Transverse colon (tissue), 4 donors: ENCODE results near the gene REC8. TPM values are rescaled to one million over a fixed set of nuclear protein-coding genes. Genes with fewer than 3 reads are reported as not detected.

Experiments
- DNase-seq: peaks from one replicate; pipeline ENCODE4 v3.0.0-alpha.2; 2019
- H3K27ac ChIP-seq, 4 donors: fragments of 200-600 bp; sonication (generic); 2 replicates each; pipeline ENCODE4 v1.5.1; 2016 to 2018; ENCODE audit warnings: inconsistent platforms in 4 of 4
- H3K27me3 ChIP-seq: fragments of 200-600 bp; sonication (generic); 2 replicates; pipeline ENCODE4 v1.5.1; 2017; ENCODE audit warnings: inconsistent platforms
- H3K36me3 ChIP-seq, 4 donors: fragments of 200-600 bp; sonication (generic); 2 replicates each; pipeline ENCODE4 v1.5.1; 2017 to 2019; ENCODE audit warnings: inconsistent platforms in 4 of 4
- H3K4me1 ChIP-seq, 4 donors: fragments of 200-600 bp; sonication (generic); 2 replicates each; pipeline ENCODE4 v1.5.1; 2017 to 2020; ENCODE audit warnings: inconsistent platforms in 4 of 4
- H3K4me3 ChIP-seq, 4 donors: fragments of 200-600 bp; sonication (generic); 1 replicate in 1 of 4; 2 replicates in 3 of 4; pipeline versions ENCODE4 v1.5.1 to v1.6.1; 2017 to 2019; ENCODE audit warnings: inconsistent platforms in 4 of 4
- H3K9me3 ChIP-seq, 2 donors: fragments of 200-600 bp; sonication (generic); 2 replicates each; pipeline ENCODE4 v1.5.1; 2017 to 2019; ENCODE audit warnings: inconsistent platforms in 2 of 2
- CTCF ChIP-seq, 5 experiments: fragments of 200-600 bp in 3 of 5; fragments of 450-650 bp in 2 of 5; sonication (generic) in 3 of 5; IDR thresholded peaks; 1 replicate in 2 of 5; 2 replicates in 3 of 5; pipeline ENCODE4 v1.5.1; 2016 to 2017; ENCODE audit warnings: antibody characterized with exemption in 5 of 5, inconsistent platforms in 3 of 5, mild to moderate bottlenecking in 2 of 5, moderate library complexity in 1 of 5
- EP300 ChIP-seq: sonication (generic); formaldehyde crosslinking; IDR thresholded peaks from one replicate; pipeline ENCODE4 v1.6.1; 2017; ENCODE audit warnings: antibody characterized with exemption, low read depth
- POLR2A ChIP-seq: fragments of 450-650 bp; IDR thresholded peaks from one replicate; pipeline ENCODE4 v1.6.1; 2016; ENCODE audit warnings: antibody characterized with exemption, mild to moderate bottlenecking, moderate library complexity
- POLR2AphosphoS5 ChIP-seq, 3 donors: sonication (generic); formaldehyde crosslinking; IDR thresholded peaks; one replicate each; pipeline ENCODE4 v1.6.1; 2016; ENCODE audit warnings: antibody characterized with exemption in 3 of 3
- WGBS, 2 donors: methylation state at CpG; one replicate each; pipeline ENCODE4 v1.1.5; 2018; ENCODE audit warnings: low coverage in 1 of 2; 5-methylcytosine and 5-hydroxymethylcytosine counted together
- in situ Hi-C, 4 donors: fragments of 200-750 bp; cut with MboI; loops; one replicate each; pipeline versions ENCODE4 v1.15.0 to v1.15.1; 2017; ENCODE audit warnings: low sequenced_read_pairs in 3 of 4, low pct_ligation_motif_present in 1 of 4, low pct_unique_long_range_greater_than_20kb in 1 of 4
- intact Hi-C: fragments of 100-400 bp; cut with DNase I; formaldehyde crosslinking; loops from one replicate; pipeline ENCODE4 v1.15.1; 2023; ENCODE audit warnings: low total_unique reads
- total RNA-seq, 4 donors: library from RNA; depleted of rRNA; stranded (reverse); fragments of >200 nt; gene quantifications; one replicate each; pipeline ENCODE4 v1.1.0, GENCODE V29; 2016

REC8 gene
- total RNA-seq, 4 donors from 2014 or later, result 11.3 to 112 (median 31.2) TPM

DNA sequence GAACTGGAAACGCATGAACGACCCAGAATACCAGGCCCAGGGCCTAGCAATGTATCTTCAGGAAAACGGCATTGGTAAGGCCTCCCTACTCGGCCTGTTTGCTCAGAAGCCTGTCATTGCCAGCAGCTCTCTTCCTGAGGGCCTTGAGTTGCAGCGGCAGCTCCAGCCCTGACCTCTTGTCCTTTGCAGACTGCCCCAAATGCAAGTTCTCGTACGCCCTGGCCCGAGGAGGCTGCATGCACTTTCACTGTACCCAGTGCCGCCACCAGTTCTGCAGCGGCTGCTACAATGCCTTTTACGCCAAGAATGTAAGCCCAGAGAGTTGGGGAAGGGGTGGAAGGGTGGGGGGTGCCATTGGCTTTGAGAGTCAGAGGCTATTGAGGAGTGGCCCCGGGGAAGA, 14.5 kb upstream of the REC8 start:
- Histone ChIP-seq H3K36me3 (peaks cover 0 to 52% (median 25%) of the 10 kb centered on the region in 4 donors), H3K4me1 (peaks cover 8 to 15% (median 13%) of the 10 kb centered on the region in 4 donors), H3K9me3 (no peaks in the 10 kb centered on the region), H3K27ac (no peak overlapping the region), H3K27me3 (no peaks in the 10 kb centered on the region), H3K4me3 (no peak overlapping the region)
- in situ Hi-C loops, result no loop called here
- no peak for DNase-seq
- intact Hi-C loops, result loop anchor here (10.0 kb wide), 1 partner anchor 53 kb away; no protein-coding TSS in a partner anchor
- 92% methylated on average over 12 of the region's 12 CpGs; no CpG with 5 or more reads in 1 of the 2 donors for WGBS, 2 donors
- TF ChIP-seq EP300 (no peak), POLR2AphosphoS5 (IDR thresholded peaks at IDR 0.05) (no peak), CTCF (IDR thresholded peaks at IDR 0.05) (no peak), POLR2A (no peak)

DNA sequence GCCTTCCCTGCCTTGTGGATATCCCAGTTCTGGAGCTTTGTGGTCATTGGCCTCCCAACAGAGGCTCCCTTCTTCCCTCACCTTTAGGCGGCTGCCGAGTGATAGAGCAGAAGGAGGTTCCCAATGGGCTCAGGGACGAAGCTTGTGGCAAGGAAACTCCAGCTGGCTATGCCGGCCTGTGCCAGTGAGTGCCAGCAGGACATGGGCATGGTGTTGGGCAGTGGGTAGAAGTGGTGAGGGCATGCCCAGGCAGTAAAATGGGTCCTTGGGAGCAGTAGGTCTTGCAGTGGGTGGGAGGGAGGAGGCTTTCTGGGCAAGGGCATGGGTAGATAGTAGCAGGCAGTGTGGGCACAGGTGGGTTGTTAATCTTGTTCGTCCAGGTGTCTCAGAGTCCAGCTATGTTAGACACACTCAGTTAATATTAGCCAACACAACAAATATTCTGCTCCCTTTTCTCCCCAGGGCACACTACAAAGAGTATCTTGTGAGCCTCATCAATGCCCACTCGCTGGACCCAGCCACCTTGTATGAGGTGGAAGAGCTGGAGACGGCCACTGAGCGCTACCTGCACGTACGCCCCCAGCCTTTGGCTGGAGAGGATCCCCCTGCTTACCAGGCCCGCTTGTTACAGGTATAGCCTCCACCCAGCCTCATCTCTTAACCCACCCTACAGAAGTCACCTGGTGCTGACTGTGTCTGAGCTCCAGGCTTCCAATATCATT, 11.9 kb upstream of the REC8 start:
- Histone ChIP-seq H3K4me3 (no peak overlapping the region), H3K9me3 (no peaks in the 10 kb centered on the region), H3K4me1 (peaks cover 22 to 32% (median 24%) of the 10 kb centered on the region in 4 donors), H3K27me3 (no peaks in the 10 kb centered on the region), H3K27ac (peak overlapping the region; percentile 91 to 95 (median 94)), H3K36me3 (peaks cover 0 to 60% (median 26%) of the 10 kb centered on the region in 4 donors)
- TF ChIP-seq POLR2AphosphoS5 (IDR thresholded peaks at IDR 0.05) (no peak), POLR2A (no peak)
- 90 to 100% methylated on average over 1 to 11 of the region's 11 CpGs for WGBS, 2 donors
- intact Hi-C loops (loop anchor here (10.0 kb wide), 1 partner anchor 55 kb away; no protein-coding TSS in a partner anchor), in situ Hi-C loops (no loop called here)
- no peak for DNase-seq

DNA sequence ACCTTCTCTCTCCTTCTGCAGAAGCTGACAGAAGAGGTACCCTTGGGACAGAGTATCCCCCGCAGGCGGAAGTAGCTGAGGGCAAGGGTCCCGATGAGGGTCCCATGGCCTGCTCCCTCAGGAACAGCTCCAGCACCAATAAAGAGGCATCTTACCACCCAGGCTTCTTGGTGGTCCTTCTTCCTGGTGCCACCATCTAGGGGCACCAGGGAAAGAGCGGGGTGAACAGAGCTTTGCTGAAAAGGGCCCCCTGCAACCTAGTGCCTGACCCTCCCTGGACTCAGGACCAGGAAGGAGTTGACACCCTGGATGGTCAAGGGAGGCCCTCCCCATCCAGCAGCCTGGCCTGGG, 11.4 kb upstream of the REC8 start:
- TF ChIP-seq POLR2A, result no peak
- TF ChIP-seq POLR2AphosphoS5 (IDR thresholded peaks at IDR 0.05), result no peak
- TF ChIP-seq CTCF (IDR thresholded peaks at IDR 0.05), result no peak
- TF ChIP-seq EP300, result no peak
- Histone ChIP-seq H3K4me1 (peaks cover 22 to 32% (median 24%) of the 10 kb centered on the region in 4 donors), H3K36me3 (peaks cover 0 to 58% (median 24%) of the 10 kb centered on the region in 4 donors), H3K9me3 (no peaks in the 10 kb centered on the region), H3K27ac (peak overlapping the region; percentile 91 to 95 (median 94)), H3K27me3 (no peaks in the 10 kb centered on the region), H3K4me3 (no peak overlapping the region)
- WGBS, 2 donors, result 99% methylated on average over 4 of the region's 4 CpGs; no CpG with 5 or more reads in 1 of the 2 donors
- DNase-seq, result no peak
- intact Hi-C loops, result no loop called here
- in situ Hi-C loops, result no loop called here

DNA sequence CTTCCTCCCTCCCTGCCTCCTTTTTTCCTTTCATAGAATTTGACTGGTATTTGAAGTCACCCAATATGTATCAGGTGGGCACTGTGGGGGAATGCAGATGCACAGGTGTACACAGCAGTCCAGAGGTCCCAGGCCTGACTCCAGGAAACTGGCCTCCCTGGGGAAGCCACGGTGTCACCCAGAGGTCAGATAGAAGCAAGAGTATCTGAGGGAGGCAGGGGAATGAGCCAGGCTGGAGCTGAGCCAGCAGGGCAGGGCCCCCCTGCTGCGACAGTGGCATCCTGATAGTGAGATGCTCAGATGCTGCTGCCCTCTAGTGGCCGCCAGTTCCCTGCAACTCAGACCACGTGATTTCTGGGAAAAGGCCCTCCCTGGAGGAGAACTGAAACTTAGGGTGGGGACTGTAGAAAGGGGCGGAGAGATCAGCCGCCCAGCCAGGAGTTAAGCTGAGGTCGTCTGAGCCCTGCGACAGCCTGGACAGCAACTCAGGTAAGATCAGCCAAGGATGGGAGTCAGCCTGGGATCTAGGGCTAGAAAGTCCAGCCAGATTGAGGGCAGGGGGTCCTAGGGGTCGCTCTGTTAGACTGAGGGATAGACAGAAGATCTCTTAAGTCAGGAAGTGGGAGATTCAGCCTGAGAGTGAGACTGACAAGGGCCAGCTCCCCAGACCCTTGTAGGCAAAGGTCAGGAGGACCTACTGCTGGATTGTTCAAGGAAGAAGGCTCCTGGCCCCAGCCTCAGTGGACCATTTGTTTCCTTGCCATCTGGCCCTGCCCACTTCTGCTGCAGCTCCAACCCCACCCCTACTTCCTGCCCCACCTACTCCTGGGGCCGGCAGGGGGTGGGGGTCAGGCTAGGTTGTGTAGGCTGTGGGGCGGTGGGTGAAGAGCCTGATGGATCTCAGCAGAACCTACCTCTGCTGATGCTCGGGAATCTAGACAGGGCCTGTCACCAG, 10.8 kb upstream of the REC8 start, which contains the start of gene IRF9:
IRF9 (plus strand) TSS at position 416 of the 955 bp plus-strand sequence. CDS start 880 bp downstream, outside the sequence.
- Histone ChIP-seq H3K27ac (peak within 1 kb of the TSS; percentile 91 to 95 (median 94)), H3K4me3 (peak within 1 kb of the TSS; percentile 36 to 78 (median 64)), H3K9me3 (no peaks in the 10 kb centered on the region), H3K27me3 (no peaks in the 10 kb centered on the region), H3K36me3 (peaks cover 0 to 58% (median 23%) of the 10 kb centered on the region in 4 donors), H3K4me1 (peaks cover 22 to 32% (median 24%) of the 10 kb centered on the region in 4 donors)
- intact Hi-C loops, result no loop called here
- TF ChIP-seq EP300, result peak; percentile 61
- peak; percentile 75 for TF ChIP-seq POLR2A
- TF ChIP-seq POLR2AphosphoS5 (IDR thresholded peaks at IDR 0.05), result peak; percentile 84 to 89 (median 88)
- TF ChIP-seq CTCF (IDR thresholded peaks at IDR 0.05), result peak; percentile 93 to 99 (median 96)
- WGBS, 2 donors, result 0 to 2% methylated on average over 2 to 12 of the region's 12 CpGs
- DNase-seq, result peak; percentile 98
- in situ Hi-C loops, result no loop called here
